GM19438 (cell line): ENCODE measurements around the gene SLC12A7.
"Not testable (repeated sequence)": the region's sequence is repeated elsewhere in the genome, so short reads cannot be mapped to it uniquely, and the experiment has no call there.

ENCODE experiments used
- ATAC-seq: cut with Tn5 transposase; IDR thresholded peaks from one replicate; pipeline ENCODE4 v1.9.1; 2021; ENCODE audit warnings: low read depth; ENCODE audit not compliant: unreplicated experiment

The SLC12A7 gene

DNA sequence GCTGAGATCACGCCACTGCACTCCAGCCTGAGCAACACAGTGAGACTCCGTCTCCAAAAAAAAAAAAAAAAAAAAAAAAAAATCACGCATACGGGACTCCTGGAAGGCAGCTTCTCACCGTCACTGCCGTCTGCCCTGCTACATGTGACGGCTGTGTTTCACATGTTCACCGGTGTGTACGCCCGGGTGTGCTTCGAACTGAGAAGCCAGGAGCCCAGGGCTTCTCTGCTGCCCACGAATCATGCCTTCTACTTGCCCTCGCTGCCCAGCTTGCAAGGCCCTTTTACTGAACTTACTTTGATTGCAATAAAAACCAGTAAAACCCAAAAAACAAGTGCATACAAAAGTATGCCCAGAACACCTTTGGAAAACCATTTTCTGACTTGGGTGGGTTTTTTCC is 109.0 kb downstream of the SLC12A7 start:
- no peak for ATAC-seq

DNA sequence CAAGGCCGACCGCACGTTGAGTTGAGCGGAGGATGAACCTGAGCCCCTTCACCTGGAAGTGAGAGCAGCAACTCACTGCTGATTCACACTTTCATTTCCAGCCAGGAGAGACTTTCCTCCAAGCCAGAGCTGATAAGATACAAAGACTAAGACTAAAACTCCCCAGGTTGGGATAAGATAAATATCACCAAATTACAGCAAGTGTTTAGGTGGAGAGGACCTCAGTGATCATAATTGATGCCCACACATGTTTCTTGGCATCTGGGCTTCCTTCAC is 109.7 kb downstream of the SLC12A7 start:
- no peak for ATAC-seq

GRCh38 chr5:1001406-1002270 is 110.2 kb downstream of the SLC12A7 start:
- ATAC-seq: no peak

DNA sequence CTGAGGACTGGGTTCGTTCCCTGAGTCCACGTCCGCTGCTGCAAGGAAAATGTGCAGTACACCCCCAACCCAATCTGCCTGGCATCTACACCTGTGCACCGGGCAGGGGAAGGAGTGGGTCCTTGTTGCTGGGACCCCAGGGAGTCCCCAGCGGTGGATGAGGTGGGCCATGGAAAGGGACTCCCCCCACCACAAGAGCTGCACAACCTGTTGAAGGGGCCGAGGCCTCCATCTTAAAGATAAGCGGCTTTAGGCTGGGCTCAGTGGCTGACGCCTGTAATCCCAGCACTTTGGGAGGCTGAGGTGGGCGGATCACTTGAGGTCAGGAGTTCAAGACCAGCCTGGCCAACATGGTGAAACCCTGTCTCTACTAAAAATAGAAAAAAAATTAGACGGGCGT is 111.0 kb downstream of the SLC12A7 start:
- ATAC-seq: not testable (repeated sequence)
